CD4-positive, alpha-beta T cell treated with Interleukin-15 for 1 hour (primary cell): ENCODE measurements around the gene BORCS6.

ENCODE experiments used
- DNase-seq: peaks from one replicate; pipeline ENCODE4 v3.0.0-alpha.2; 2020

Gene BORCS6

GRCh38 chr17:8210761-8211458 lies 20.9 kb upstream of the BORCS6 start:
- no peak for DNase-seq

- peak; percentile 95 for DNase-seq
Observed at GRCh38 chr17:8209907-8210760, 20.2 kb upstream of the BORCS6 start, which contains the start of gene AURKB. AURKB (minus strand) TSS chr17:8210575; CDS start chr17:8210224, 351 bp downstream.

GRCh38 chr17:8206536-8206935 lies 16.6 kb upstream of the BORCS6 start:
- no peak for DNase-seq

DNA sequence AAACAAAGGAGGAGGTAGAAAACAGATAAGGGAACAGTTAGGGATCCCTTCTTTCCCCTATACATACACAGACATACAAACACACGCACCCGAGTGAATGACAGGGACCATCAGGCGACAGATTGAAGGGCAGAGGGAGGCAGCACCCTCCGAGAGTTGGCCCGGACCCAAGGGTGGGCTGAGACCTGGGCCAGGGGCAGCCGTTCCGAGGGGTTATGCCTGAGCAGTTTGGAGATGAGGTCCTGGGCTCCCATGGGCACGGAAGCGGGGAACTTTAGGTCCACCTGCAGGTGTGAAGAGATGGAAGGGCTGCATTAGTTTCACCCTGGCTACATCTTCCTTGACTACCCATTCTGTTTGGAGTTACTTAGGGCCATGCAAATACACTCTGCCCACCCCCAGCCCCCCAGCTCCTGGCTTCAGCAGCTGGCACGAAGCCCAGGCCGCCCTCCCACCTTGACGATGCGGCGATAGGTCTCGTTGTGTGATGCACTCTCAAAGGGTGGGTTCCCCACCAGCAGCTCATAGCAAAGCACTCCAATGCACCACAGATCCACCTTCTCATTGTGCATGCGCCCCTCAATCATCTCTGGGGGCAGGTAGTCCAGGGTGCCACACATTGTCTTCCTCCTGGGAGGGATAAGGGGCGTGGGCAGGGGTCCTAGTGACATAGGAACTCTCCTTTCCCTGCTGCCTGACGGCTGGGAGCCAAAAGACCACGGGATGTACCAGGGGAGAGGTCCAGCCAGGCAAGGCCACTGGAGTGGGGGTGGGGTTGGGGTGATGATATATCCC lies 15.0 kb upstream of the BORCS6 start:
- DNase-seq = no peak

DNA sequence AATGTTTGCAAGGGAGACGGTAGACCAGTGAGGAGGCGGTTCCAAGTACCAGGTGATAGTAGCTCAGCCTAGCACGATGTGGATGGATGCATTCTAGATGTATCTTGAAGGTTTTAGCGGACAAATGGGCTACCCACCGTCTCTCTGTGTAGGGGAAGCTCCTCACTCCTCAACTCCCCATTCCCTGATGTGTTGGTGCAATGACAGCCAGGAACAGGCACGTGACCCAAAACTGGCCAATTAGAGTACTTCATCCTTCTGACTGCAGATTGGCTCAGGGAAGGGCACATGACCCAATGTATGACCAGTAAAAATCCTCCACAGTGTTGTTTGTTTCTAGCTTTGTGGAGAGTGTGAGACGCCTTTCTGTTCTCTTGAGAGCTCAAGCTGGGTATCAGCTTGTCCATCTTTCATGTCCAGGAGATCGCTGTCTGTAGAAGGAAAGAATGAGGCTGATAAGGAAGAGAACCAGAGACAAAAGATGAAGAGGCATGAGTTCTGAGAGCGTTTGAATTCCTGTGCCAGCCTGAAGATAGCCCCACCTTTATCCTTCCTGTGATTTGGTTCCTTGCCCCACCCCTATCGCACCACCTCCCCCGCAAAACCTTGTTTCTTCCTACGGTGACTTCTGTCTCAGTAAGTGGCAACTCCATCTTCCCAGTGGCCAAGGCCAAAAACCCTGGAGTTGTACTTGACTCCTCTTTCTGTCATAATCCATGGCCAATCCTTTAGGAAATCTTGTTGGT lies 2.3 kb upstream of the BORCS6 start:
- DNase-seq = peak; percentile 76

DNA sequence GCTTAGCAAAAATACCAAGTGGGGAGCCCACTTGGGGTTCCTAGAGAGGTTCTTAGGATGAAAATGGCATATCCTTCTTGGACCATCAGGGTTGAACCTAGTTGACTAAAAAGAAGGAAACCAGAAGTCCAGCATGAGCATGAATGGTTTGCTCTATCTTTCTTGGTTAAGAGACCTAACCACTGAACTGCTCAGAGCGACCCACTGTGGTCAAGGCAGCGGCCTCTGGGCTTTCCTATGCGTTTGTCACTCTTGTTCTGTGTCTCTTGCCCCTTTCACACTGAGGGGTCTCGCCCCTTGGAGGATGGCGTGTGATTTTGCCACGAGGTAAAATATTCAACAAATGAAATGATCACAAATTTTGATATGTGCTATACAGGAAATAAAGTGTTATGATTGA lies 526 bp upstream of the BORCS6 start:
- DNase-seq = no peak

DNA sequence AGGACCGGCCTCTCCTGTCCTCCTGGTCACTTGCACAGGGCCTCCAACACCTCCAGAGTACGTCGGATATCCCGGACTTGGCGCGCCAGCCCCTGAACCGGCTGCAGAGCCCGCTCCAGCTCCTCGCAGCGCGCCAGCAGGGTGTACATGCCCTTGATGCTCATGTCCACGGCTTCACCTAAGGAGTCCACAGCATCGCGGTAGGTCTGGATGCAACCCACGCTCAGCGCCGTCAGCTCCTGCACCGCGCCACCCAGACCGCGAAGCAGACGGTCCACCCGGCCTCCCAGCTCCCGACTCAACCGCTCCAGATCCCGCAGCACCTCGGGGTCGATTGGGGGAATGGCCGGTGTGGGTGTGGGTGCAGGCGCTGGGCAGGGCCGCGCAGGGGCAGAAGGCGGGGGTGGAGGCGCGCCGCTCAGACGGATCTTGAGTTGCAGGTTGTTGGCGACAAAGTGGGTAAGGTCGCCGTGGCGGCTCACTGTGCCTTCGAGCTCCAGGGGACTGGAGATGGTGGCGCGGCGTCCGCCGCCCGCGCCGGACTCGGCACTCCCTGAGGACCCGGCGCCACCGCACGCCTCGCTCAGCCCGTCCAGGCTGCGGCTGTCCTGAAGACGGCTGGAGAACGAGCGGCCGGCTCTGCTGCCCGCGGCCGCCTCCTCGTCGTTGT lies 804 bp downstream of the BORCS6 start:
- no peak for DNase-seq

GRCh38 chr17:8188263-8188839 lies 1.6 kb downstream of the BORCS6 start:
- no peak for DNase-seq

DNA sequence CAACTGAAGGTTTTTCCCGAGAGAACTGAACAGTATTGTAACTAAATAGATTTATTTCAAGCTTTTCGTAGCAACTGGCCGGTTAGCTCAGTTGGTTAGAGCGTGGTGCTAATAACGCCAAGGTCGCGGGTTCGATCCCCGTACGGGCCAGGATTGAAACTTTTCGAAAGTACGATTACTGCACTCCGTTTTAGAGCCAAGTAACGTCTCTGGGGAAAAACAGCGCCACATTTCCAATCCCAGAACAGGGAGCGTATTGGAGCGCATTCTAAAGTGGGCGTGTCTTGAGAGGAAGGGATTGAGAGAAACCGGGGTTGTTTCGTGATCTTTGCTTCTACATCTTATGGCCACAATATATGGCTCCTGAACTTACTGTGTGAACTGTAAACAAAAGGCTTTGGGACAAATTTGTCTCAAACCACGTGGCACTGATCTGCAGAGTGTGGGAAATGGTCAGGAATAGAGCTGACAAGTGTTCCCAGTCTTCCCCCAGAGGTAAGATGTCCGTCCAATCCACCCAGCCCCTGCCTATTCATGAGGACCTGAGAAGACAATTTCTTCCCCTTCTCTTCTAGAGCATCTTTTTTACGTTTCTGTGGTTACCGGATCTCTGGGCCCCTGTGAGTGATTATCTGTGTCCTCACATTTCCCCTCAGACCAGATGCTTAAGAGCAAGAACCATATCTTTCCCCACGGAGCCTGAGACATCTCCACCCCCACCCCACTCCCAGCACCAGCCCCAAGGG lies 2.3 kb downstream of the BORCS6 start:
- peak; percentile 87 for DNase-seq

DNA sequence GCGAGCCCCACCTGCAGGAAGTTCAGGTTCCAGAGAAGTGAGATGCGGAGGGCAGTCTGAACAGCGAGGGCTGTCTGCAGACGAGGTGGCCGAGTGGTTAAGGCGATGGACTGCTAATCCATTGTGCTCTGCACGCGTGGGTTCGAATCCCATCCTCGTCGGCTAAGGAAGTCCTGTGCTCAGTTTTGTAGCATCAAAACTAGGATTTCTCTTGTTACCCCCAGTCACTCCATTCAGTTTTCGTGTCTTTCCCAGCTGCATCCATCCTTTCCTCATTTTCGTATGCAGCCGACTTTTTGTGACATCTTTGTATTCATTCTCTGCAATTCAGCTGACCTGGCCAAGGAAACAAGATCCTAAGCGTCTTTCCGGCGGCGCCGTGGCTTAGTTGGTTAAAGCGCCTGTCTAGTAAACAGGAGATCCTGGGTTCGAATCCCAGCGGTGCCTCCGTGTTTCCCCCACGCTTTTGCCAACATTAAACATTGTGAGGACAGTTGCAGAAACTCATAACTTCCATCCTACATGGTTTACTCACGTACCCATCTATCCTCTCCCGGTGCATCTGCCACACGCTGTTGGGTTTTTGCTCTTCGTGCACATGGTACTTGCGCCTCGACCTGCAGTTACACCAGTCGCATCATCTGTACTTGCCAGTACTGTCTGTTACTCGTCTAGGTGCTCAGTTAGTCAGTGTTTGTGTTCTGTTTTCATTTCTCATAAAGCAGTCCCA lies 3.0 kb downstream of the BORCS6 start:
- DNase-seq = peak; percentile 95

- DNase-seq = no peak
Observed at GRCh38 chr17:8186446-8186786, 3.6 kb downstream of the BORCS6 start.

DNA sequence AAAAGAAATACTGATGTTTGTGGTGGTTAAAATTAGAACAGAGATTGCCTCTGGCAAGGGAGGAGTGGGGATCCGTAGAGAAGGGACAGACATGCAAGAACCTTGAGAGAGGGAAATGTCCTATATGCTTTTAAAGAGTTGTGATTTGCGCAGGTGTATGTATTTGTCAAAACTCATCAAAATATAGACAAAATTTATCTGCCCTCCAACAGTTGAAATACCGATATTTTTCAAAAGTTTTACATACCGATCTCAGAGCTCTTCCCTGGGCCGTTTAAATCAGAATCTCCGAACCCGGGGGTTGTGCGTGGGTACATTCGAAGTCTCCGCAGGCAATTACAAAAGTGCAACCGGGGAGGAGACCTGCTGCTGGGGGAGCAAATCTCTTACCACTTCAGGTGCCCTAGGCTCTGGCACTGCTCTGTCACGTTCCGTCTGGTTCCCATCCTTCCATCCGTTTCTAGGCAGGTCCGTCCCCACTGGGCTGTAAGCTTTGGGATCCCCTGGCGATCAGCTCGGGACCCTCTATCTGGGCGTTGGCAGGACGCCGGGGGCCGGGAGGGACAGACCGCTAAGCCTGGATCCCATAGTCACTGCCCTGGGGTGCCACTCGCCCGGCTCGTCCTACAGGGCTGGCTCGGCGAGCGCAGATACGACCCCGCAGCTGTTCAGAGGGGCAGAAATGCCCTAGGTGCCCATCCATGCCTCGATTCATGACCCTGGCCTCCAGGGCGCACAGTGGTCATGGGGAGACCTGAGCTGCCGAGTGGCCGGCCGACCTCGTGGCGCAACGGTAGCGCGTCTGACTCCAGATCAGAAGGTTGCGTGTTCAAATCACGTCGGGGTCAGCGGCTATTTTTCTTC lies 4.2 kb downstream of the BORCS6 start:
- peak; percentile 90 for DNase-seq

DNA sequence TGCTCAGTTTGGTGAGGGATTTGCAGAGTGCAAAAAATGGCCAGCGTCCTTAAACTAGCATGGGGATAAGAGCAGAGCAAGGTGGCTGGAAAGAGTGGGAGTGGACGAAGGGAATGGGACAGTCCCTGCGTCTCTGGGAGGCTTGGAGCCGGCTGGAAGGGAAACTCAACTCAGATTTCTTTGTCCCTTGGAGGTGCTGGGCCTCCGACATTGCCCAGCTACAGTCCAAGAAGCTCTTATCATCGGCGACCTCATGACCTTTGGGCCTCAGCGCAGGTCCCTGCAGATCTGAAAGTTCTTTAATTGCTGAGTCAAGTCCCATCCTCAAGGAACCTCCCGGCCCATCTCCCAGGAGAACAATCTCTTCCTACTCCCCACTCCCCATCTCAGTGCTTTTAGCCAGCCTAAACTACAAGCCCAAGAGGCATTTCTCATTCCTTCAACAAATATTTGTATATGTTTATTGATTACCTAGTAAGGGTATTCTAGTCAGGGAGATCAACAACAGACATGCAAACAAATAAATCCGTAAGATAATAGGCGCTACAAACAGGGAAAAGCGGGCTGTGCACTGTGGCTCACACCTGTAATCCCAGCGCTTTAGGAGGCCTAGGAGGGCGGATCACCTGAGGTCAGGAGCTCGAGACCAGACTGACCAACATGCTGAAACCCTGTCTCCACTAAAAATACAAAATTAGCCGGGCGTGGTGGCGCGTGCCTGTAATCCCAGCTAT lies 12.8 kb downstream of the BORCS6 start:
- no peak for DNase-seq

GRCh38 chr17:8176197-8176940 lies 13.6 kb downstream of the BORCS6 start, which contains the start of gene TMEM107:
TMEM107 (minus strand) TSS chr17:8176380; CDS start chr17:8176286, 94 bp downstream.
- peak; percentile 88 for DNase-seq

- no peak for DNase-seq
Observed at GRCh38 chr17:8175795-8176196, 14.2 kb downstream of the BORCS6 start.

DNA sequence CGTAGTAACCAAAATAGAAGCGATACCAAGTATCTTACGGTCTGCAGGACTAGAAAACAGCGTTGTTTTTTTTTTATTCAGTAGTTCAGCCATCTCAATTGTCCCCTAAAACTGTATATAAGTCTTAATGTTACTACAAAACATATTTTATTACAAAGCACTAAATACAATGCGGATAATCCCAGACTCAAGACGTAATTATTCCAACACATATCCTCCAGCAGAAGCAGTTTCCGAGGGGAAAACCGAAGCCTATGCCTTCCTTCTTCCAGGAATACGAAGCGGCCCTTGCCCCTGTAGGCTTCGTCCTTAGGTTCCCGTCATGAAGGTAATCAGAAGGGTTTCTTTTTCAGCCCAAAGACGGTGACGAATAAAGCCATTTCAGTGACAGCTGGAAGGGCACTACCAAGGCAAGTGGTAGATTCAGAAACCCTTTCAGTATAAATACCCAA lies 16.1 kb downstream of the BORCS6 start:
- DNase-seq = no peak

DNA sequence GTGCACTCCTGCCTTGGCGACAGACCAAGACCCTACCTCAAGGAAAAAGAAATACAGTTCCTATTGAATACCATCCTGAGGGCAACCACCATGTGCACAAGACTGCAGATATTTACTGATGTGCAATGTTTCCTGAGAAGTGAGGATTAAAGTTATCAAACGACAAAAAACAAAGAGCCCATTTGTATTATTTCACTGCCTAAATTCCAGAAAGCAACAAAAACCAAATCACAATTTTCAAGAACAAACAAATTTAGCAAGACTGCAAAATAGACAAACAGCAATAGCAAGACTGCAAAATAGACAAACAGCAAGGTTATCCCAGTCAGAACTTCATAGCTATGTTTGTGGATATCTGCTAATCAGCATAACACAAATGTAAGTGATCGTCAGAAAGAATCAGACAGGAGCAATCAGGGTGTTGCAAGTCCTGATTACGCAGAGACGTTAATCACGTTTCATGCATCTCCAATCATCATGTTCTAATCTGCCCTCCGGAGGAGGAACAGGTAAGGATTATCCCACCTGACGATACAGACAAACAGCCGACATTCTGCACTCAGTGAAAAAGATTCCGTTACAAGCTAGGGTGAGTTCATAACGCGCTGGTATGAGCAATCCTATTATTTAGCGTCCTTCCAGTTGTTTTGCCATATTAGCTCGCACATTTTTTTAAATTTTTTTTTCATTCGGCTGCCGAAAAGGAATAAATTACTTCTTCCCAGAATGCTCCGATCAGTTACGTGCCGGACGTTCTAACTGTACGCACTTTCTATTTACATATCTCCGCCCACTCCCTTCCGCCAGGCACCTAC lies 16.7 kb downstream of the BORCS6 start:
- DNase-seq = peak; percentile 91
